ENCODE measurements around the gene SH3PXD2B. TPM values are rescaled to one million over a fixed set of nuclear protein-coding genes. Genes with fewer than 3 reads are reported as not detected.

Gene SH3PXD2B
- total and polyA plus RNA-seq, 2 of the 13 experiments (the other 11 are each of a cell fraction or from before 2014, with no cell fraction given), result 3.4 to 4.6 TPM

DNA sequence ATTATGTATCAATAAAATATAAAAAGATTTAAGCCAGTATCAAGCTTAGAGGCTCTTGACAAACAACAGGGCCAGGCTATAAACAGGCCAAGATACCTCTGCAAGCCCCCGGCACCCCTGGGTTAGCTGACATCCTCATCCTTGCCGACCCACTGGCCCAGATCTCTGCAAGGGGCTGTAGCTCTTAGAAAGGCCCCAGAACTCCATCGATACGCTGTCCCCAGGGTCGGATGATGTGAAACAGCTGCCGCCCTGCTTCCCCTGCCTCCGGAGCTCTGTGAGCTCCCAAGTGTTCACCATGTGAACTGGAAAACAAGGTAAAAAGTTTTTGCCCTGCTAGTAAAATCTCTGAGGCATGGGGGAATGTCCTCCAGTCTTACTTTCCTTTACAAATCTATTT lies 20.1 kb downstream of the SH3PXD2B start:
- Histone ChIP-seq H3K4me1 (ENCODE audit: insufficient read depth, low read length) (peaks cover 48% of the 10 kb centered on the region), H3K27ac (ENCODE audit: extremely low read length, insufficient read depth, low read length) (no peak overlapping the region), H3K9ac (ENCODE audit: insufficient read depth, low read depth, low read length) (no peak overlapping the region), H3K36me3 (replicated peaks in 1 of 2; ENCODE audit: control insufficient read depth in 1 of 2, insufficient read depth in 2 of 2, low read length in 2 of 2) (no peaks in the 10 kb centered on the region), H3K9me3 (ENCODE audit: low read length) (no peaks in the 10 kb centered on the region), H3K27me3 (ENCODE audit: control insufficient read depth in 1 of 2, insufficient read depth in 2 of 2, low read length in 2 of 2) (no peaks in the 10 kb centered on the region; a peak in 1 of 5 replicates), H4K20me1 (ENCODE audit: insufficient read depth, low read length) (no peaks in the 10 kb centered on the region), H3K4me3 (replicated peaks in 1 of 3; ENCODE audit: insufficient read depth in 1 of 3, low read depth in 2 of 3, low read length in 3 of 3) (no peak overlapping the region), H2AFZ (ENCODE audit: low read length) (no peak overlapping the region), H3K4me2 (ENCODE audit: low read depth, low read length) (no peak overlapping the region), H3K79me2 (ENCODE audit: insufficient read depth, low read length) (no peaks in the 10 kb centered on the region)
- CTCF ChIA-PET (ENCODE audit: low intra/inter-chr PET ratio, low total read pairs), result no interaction called here
- no peak for FAIRE-seq
- no peak for ATAC-seq
- in situ Hi-C loops (cut with HindIII; ENCODE audit: extremely low pct_ligation_motif_present, low pct_unique_long_range_greater_than_20kb) (no loop called here), intact Hi-C loops (cut with micrococcal nuclease; ENCODE audit: unreplicated experiment) (no loop called here)
- DNase-seq (ENCODE audit: low spot score), result no peak
- no TSS peak for BruUV-seq (replicated peaks)
- WGBS (ENCODE audit: low lambda C conversion rate), result 78% methylated on average over 7 of the region's 7 CpGs
- POLR2A ChIA-PET, result interaction anchor here (1.0 kb wide), 1 partner anchor 20 kb away, joined by 3 read pairs; no protein-coding TSS in a partner anchor
- no peak for TF ChIP-seq WIZ (CRISPR knock-in tag; IDR thresholded peaks at IDR 0.05)
- no peak for TF ChIP-seq SIN3B (IDR thresholded peaks at IDR 0.05; ENCODE audit: low read length)
- TF ChIP-seq, protein P1, sequence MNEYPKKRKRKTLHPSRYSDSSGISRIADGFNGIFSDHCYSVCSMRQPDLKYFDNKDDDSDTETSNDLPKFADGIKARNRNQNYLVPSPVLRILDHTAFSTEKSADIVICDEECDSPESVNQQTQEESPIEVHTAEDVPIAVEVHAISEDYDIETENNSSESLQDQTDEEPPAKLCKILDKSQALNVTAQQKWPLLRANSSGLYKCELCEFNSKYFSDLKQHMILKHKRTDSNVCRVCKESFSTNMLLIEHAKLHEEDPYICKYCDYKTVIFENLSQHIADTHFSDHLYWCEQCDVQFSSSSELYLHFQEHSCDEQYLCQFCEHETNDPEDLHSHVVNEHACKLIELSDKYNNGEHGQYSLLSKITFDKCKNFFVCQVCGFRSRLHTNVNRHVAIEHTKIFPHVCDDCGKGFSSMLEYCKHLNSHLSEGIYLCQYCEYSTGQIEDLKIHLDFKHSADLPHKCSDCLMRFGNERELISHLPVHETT (CRISPR knock-in tag; conservative IDR thresholded peaks at IDR 0.05), result no peak
- no peak for TF ChIP-seq ATF7 (IDR thresholded peaks at IDR 0.05)
- TF ChIP-seq ATF7 (CRISPR knock-in tag; IDR thresholded peaks at IDR 0.05), result no peak
- no peak for TF ChIP-seq ZNF788 (CRISPR knock-in tag; IDR thresholded peaks at IDR 0.05; ENCODE audit: borderline replicate concordance)
- TF ChIP-seq ZNF44 (CRISPR knock-in tag; IDR thresholded peaks at IDR 0.05), result no peak
- TF ChIP-seq, protein P2, sequence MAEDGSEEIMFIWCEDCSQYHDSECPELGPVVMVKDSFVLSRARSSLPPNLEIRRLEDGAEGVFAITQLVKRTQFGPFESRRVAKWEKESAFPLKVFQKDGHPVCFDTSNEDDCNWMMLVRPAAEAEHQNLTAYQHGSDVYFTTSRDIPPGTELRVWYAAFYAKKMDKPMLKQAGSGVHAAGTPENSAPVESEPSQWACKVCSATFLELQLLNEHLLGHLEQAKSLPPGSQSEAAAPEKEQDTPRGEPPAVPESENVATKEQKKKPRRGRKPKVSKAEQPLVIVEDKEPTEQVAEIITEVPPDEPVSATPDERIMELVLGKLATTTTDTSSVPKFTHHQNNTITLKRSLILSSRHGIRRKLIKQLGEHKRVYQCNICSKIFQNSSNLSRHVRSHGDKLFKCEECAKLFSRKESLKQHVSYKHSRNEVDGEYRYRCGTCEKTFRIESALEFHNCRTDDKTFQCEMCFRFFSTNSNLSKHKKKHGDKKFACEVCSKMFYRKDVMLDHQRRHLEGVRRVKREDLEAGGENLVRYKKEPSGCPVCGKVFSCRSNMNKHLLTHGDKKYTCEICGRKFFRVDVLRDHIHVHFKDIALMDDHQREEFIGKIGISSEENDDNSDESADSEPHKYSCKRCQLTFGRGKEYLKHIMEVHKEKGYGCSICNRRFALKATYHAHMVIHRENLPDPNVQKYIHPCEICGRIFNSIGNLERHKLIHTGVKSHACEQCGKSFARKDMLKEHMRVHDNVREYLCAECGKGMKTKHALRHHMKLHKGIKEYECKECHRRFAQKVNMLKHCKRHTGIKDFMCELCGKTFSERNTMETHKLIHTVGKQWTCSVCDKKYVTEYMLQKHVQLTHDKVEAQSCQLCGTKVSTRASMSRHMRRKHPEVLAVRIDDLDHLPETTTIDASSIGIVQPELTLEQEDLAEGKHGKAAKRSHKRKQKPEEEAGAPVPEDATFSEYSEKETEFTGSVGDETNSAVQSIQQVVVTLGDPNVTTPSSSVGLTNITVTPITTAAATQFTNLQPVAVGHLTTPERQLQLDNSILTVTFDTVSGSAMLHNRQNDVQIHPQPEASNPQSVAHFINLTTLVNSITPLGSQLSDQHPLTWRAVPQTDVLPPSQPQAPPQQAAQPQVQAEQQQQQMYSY (CRISPR knock-in tag; IDR thresholded peaks at IDR 0.05), result no peak
- TF ChIP-seq ZZZ3 (CRISPR knock-in tag; IDR thresholded peaks at IDR 0.05; ENCODE audit: borderline replicate concordance), result no peak
- TF ChIP-seq, protein P3, sequence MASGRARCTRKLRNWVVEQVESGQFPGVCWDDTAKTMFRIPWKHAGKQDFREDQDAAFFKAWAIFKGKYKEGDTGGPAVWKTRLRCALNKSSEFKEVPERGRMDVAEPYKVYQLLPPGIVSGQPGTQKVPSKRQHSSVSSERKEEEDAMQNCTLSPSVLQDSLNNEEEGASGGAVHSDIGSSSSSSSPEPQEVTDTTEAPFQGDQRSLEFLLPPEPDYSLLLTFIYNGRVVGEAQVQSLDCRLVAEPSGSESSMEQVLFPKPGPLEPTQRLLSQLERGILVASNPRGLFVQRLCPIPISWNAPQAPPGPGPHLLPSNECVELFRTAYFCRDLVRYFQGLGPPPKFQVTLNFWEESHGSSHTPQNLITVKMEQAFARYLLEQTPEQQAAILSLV (CRISPR knock-in tag; IDR thresholded peaks at IDR 0.05; ENCODE audit: borderline replicate concordance), result no peak
- TF ChIP-seq, protein P4, sequence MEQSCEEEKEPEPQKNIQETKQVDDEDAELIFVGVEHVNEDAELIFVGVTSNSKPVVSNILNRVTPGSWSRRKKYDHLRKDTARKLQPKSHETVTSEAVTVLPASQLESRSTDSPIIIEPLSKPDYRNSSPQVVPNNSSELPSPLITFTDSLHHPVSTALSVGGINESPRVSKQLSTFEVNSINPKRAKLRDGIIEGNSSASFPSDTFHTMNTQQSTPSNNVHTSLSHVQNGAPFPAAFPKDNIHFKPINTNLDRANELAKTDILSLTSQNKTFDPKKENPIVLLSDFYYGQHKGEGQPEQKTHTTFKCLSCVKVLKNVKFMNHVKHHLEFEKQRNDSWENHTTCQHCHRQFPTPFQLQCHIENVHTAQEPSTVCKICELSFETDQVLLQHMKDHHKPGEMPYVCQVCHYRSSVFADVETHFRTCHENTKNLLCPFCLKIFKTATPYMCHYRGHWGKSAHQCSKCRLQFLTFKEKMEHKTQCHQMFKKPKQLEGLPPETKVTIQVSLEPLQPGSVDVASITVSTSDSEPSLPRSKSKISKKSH (CRISPR knock-in tag; IDR thresholded peaks at IDR 0.05; ENCODE audit: borderline replicate concordance), result no peak
- TF ChIP-seq IRF2 (CRISPR knock-in tag; IDR thresholded peaks at IDR 0.05), result no peak
- TF ChIP-seq, protein P5, sequence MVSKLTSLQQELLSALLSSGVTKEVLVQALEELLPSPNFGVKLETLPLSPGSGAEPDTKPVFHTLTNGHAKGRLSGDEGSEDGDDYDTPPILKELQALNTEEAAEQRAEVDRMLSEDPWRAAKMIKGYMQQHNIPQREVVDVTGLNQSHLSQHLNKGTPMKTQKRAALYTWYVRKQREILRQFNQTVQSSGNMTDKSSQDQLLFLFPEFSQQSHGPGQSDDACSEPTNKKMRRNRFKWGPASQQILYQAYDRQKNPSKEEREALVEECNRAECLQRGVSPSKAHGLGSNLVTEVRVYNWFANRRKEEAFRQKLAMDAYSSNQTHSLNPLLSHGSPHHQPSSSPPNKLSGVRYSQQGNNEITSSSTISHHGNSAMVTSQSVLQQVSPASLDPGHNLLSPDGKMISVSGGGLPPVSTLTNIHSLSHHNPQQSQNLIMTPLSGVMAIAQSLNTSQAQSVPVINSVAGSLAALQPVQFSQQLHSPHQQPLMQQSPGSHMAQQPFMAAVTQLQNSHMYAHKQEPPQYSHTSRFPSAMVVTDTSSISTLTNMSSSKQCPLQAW (CRISPR knock-in tag; IDR thresholded peaks at IDR 0.05), result no peak
